SJSA1 (cell line): Measurements from ENCODE around the gene ANKRD7. TPM values are rescaled to one million over a fixed set of nuclear protein-coding genes. Genes with fewer than 3 reads are reported as not detected.

Experiments
- DNase-seq, 2 experiments: peaks; one replicate each; pipeline ENCODE4 v3.0.0-alpha.2; 2015 to 2020; ENCODE audit warnings: low spot score in 2 of 2, low read depth in 1 of 2
- H3K27ac ChIP-seq: fragments of 250-450 bp; sonication (Bioruptor Pico); 2 replicates; pipeline ENCODE4 v1.5.1; 2020; ENCODE audit warnings: mild to moderate bottlenecking, moderate library complexity
- H3K27me3 ChIP-seq: fragments of 250-450 bp; sonication (Bioruptor Pico); replicated peaks from 2 replicates; pipeline ENCODE4 v1.5.1; 2020; ENCODE audit warnings: mild to moderate bottlenecking, moderate library complexity
- H3K36me3 ChIP-seq: fragments of 250-450 bp; sonication (Bioruptor Pico); 2 replicates; pipeline ENCODE4 v1.5.1; 2020; ENCODE audit warnings: mild to moderate bottlenecking
- H3K4me1 ChIP-seq: fragments of 250-450 bp; sonication (Bioruptor Pico); replicated peaks from 2 replicates; pipeline ENCODE4 v1.6.1; 2021; ENCODE audit warnings: mild to moderate bottlenecking
- H3K4me3 ChIP-seq: fragments of 250-450 bp; sonication (Bioruptor Pico); 2 replicates; pipeline ENCODE4 v1.5.1; 2020; ENCODE audit warnings: mild to moderate bottlenecking
- H3K9me3 ChIP-seq: fragments of 250-450 bp; sonication (Bioruptor Pico); replicated peaks from 2 replicates; pipeline ENCODE4 v1.5.1; 2020; ENCODE audit warnings: mild to moderate bottlenecking
- total RNA-seq: library from RNA; depleted of rRNA; stranded (reverse); fragments of >200 nt; shearing (Covaris generic); gene quantifications from 2 replicates; pipeline ENCODE4 v1.2.3, GENCODE V29; 2014; rRNA removed

ANKRD7 gene
- total RNA-seq, 1 experiment from 2014 or later, result 0.55 TPM

DNA sequence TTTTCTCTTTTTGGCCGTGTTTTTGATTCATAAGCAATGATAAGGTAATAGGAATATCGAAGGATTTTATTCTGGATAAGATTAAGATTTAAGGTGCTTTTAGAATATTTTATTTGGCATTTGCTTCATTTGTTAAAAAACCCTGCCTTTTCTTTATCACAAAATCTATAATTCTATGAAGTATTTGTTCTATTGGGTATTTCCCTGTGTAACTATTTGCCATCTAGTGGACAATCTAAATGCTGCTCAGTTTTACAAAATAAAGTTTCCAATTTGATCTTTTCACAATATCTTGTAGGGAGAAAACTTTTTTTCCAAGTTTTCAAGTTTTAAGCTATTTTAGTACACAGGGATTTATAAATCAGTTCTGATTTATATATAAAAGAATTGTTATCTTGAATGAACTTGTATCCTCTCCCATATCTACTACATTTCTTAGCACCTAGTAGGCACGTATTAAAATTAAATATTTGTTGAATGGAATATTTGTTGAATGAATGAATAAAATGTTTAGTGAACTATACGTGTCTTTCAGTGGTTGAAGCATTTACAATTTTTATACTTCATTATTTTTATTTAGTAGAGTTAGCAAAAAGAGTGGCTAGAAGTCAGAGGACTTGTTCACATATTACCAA lies 26.5 kb downstream of the ANKRD7 start:
- no peak for DNase-seq
- Histone ChIP-seq H3K27ac (no peak overlapping the region), H3K27me3 (no peaks in the 10 kb centered on the region), H3K9me3 (no peaks in the 10 kb centered on the region), H3K4me3 (no peak overlapping the region), H3K4me1 (no peaks in the 10 kb centered on the region), H3K36me3 (no peaks in the 10 kb centered on the region)

DNA sequence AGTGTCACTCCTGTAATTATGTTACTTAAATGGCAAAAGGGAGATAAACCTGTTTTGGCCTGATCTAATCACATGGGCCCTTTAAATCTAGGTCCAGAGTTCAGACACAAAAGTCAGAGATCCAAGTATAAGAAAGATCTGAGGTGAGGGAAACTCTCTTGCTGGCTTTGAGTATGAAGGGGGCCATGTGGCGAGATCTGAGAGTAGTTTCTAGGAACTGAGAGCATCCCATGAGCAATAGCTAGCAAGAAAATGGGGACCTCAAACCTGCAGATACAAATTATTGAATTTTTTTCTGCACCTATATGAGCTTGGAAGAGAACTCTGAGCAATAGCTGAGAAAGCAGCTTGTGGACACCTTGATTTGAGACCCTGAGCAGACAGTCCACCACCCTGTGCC lies 27.6 kb downstream of the ANKRD7 start:
- Histone ChIP-seq H3K27ac (no peak overlapping the region), H3K4me1 (no peaks in the 10 kb centered on the region), H3K4me3 (no peak overlapping the region), H3K9me3 (no peaks in the 10 kb centered on the region), H3K36me3 (no peaks in the 10 kb centered on the region), H3K27me3 (no peaks in the 10 kb centered on the region)
- no peak for DNase-seq

DNA sequence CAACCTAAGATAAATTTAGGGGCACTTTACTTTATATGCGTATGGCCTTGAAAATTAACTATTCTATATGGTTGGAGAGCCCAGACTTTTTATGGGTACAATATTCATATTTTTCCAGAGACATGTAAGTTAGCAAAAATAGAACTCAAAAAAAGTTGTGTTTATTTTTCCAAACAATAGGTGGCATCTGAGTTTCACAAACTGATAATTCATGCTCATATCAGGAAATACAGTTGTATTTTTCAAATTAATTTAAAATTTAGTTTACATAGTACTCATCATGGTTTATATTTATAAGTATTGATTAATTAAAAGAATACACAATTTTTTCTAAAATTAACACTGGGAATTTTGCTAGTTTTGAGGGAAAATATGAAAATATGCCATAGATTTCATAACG lies 34.6 kb downstream of the ANKRD7 start:
- Histone ChIP-seq H3K4me1 (no peaks in the 10 kb centered on the region), H3K27me3 (no peaks in the 10 kb centered on the region), H3K27ac (no peak overlapping the region), H3K36me3 (no peaks in the 10 kb centered on the region), H3K4me3 (no peak overlapping the region), H3K9me3 (no peaks in the 10 kb centered on the region)
- DNase-seq, result no peak

DNA sequence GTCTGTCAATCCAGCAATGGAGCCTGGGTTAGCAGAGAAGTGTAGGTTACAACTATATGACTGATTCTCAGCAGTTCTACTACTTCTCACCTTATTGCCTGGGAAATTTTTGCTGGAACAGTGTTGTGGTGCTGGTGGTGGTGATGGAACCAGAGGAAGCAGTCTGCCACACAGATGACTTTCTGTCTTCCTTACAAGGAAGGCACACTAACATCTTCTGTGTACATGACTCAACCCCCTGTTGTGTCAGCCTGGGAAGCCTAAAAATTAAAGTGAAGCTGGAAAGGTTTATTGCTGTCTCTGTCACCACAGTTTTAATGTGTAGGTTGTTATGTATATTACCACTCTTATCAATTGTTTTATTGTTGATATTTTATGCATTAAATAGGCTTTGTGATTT lies 40.3 kb downstream of the ANKRD7 start:
- H3K27ac ChIP-seq, result no peak overlapping the region
- H3K36me3 ChIP-seq, result no peaks in the 10 kb centered on the region
- H3K4me1 ChIP-seq, result no peaks in the 10 kb centered on the region
- H3K27me3 ChIP-seq, result no peaks in the 10 kb centered on the region
- H3K4me3 ChIP-seq, result no peak overlapping the region
- DNase-seq, result no peak
- H3K9me3 ChIP-seq, result no peaks in the 10 kb centered on the region

DNA sequence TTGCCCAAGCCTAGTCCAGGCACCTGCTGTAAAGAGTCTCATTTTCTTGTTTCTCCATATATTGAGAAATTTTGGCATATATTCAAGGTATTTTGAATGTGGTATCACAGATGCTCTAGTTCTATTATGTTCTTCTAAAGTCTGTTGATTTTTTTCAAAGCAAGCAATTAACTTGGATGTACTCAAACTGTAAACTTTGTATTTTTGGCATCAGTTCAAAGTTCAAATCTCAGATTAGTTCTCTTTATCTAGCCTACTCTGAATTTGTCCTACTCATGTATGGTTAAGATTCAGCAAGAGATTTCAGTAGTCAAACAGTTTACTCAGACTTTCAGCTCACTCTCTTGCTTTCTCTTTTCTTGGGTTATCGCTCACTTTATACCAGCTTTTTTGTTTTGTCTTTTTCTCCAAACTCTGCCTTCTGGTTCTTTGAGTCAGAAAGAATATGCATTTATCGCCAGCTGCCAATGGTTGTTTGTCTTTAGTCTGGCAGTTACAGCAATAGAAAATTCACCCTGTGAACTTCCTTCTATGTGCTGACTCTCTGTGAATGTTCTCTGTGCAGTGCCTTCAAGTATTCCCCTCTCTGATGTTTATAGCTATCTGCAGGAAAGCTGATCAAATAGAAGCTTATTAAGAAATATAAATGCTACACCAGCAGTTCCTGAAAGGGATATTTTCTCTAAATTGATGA lies 56.0 kb downstream of the ANKRD7 start:
- no peaks in the 10 kb centered on the region for H3K27me3 ChIP-seq
- DNase-seq, result no peak

DNA sequence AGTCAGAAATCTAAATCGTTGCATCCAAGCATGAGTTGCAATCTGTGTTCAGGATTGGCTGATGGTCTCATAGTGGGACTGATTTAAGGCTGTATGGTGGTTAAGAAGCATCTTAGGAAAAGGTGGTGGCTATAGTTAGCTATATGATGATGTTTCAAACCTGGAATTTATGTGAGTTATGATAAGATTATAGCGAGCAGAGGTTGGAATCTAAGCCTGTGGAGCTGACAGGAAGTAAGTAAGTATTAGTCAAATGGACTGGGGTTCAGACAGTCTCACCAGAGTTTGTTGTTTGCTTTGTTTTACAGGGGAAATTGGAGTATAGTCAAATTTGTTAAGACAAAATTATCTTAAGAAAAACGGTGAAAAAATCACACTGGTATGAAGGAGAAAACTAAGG lies 56.7 kb downstream of the ANKRD7 start:
- DNase-seq, result no peak
- H3K9me3 ChIP-seq, result no peaks in the 10 kb centered on the region
- no peaks in the 10 kb centered on the region for H3K4me1 ChIP-seq
- H3K36me3 ChIP-seq, result no peaks in the 10 kb centered on the region
- H3K27ac ChIP-seq, result no peak overlapping the region
- no peak overlapping the region for H3K4me3 ChIP-seq
- no peaks in the 10 kb centered on the region for H3K27me3 ChIP-seq

More for the DNA sequence above, 56.0 kb downstream of the ANKRD7 start:
- no peaks in the 10 kb centered on the region for H3K4me1 ChIP-seq
- no peaks in the 10 kb centered on the region for H3K36me3 ChIP-seq
- H3K9me3 ChIP-seq, result no peaks in the 10 kb centered on the region
- H3K27ac ChIP-seq, result no peak overlapping the region
- no peak overlapping the region for H3K4me3 ChIP-seq

DNA sequence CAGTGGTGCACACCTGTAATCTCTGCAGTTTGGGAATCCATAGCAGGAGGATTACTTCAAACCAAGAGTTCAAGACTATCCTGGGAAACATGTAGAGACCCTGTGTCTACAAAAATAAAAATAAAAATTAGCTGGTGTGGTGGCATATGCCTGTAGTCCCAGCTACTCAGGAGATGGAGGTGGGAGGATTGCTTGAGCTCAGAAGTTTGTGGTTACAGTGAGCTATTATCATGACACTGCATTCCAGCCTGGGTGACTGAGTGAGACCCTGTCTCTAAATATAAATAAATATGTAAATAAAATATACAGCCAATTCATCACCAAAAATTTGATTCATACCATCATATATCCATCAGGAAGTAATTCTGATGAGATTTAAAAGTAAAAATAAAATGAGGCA lies 60.9 kb downstream of the ANKRD7 start:
- Histone ChIP-seq H3K27ac (no peak overlapping the region), H3K27me3 (no peaks in the 10 kb centered on the region), H3K4me3 (no peak overlapping the region), H3K4me1 (no peaks in the 10 kb centered on the region), H3K36me3 (no peaks in the 10 kb centered on the region), H3K9me3 (no peaks in the 10 kb centered on the region)
- no peak for DNase-seq

DNA sequence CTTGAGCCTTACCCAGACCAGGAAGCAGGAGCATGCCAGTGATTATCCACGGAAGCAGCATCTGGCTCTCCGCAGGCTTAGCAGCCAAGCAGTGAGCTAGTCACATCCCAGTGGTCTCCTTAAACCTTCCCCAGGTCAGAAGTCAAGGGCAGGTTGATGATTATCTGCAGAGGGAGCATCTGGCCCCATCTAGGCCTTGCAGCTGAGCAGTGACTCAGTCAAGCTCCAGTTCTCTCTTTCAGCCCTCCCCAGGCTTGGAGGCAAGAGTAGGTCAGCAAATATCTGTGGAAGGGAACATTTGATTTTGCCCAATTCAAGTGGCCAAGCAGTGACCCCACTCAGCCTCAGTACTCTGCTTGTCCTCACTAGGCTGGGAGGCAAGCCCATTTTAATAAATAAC lies 61.6 kb downstream of the ANKRD7 start:
- Histone ChIP-seq H3K27me3 (no peaks in the 10 kb centered on the region), H3K4me3 (no peak overlapping the region), H3K9me3 (no peaks in the 10 kb centered on the region), H3K27ac (no peak overlapping the region), H3K36me3 (no peaks in the 10 kb centered on the region), H3K4me1 (no peaks in the 10 kb centered on the region)
- no peak for DNase-seq

DNA sequence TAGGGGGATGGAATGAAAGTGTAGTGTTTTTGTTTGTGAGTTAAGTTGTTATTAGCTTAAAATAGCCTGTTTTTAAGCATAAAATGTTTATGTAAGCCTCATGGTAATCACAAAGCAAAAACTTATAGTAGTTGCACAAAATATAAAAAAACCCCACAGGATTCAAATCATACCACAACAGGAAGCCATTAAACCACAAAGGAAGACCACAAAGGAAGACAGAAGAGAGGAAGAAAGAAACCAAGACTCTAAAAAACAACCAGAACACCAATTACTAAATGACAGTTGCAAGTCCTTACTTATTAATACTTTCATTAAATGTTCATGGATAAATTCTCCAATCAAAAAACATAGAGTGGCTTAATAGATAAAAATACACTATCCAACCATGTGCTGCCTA lies 63.6 kb downstream of the ANKRD7 start:
- H3K27ac ChIP-seq, result no peak overlapping the region
- no peaks in the 10 kb centered on the region for H3K4me1 ChIP-seq
- DNase-seq, result no peak
- no peaks in the 10 kb centered on the region for H3K9me3 ChIP-seq
- H3K36me3 ChIP-seq, result no peaks in the 10 kb centered on the region
- no peaks in the 10 kb centered on the region for H3K27me3 ChIP-seq
- H3K4me3 ChIP-seq, result no peak overlapping the region

DNA sequence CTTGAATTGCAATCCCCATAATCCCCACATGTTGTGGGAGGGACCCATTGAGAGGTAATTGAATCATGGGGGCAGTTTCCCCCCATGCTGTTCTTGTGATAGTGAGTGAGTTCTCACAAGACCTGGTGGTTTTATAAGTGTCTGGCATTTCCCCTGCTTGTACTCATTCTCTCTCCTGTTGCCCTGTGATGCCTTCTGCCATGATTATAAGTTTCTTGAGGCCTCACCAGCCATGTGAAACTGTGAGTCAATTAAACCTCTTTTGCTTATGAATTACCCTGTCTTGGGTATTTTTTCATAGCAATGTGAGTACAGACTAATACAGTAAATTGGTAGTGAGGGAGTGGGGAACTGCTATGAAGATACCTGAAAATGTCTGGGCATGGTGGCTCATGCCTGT lies 65.0 kb downstream of the ANKRD7 start:
- H3K27ac ChIP-seq, result no peak overlapping the region
- H3K36me3 ChIP-seq, result no peaks in the 10 kb centered on the region
- no peaks in the 10 kb centered on the region for H3K4me1 ChIP-seq
- H3K9me3 ChIP-seq, result no peaks in the 10 kb centered on the region
- H3K4me3 ChIP-seq, result no peak overlapping the region
- DNase-seq, result no peak
- H3K27me3 ChIP-seq, result no peaks in the 10 kb centered on the region

Other genes with a start within 250 kb of the ANKRD7 start
- gene LSM8, start 40.5 kb upstream of the ANKRD7 start, total RNA-seq, result 89.2 and 144 TPM in 2 replicates